K562 (cell line): ENCODE measurements around the gene TACC3. TPM values are rescaled to one million over a fixed set of nuclear protein-coding genes. Genes with fewer than 3 reads are reported as not detected.

Source experiments
- ASH1L ChIP-seq: fragments of 450-650 bp; IDR thresholded peaks from 2 replicates; pipeline ENCODE4 v1.6.1; 2018; ENCODE audit warnings: borderline replicate concordance, mild to moderate bottlenecking, low read depth; ENCODE audit not compliant: partially characterized antibody
- DEAF1 ChIP-seq: fragments of 450-650 bp; formaldehyde crosslinking; IDR thresholded peaks from 2 replicates; pipeline ENCODE4 v1.4.0; 2020; ENCODE audit warnings: mild to moderate bottlenecking, moderate library complexity
- MBD1 ChIP-seq: fragments of 250-450 bp; sonication (Bioruptor Pico); IDR thresholded peaks from 2 replicates; pipeline ENCODE4 v1.8.0; 2022; ENCODE audit warnings: inconsistent platforms
- TRIM24 ChIP-seq, 2 experiments: fragments of 450-650 bp; IDR thresholded peaks; 2 replicates each; pipeline ENCODE4 v1.6.1; 2016
- UBTF ChIP-seq, 2 experiments: IDR thresholded peaks; 2 replicates each; pipeline ENCODE4 v1.6.1; 2012; ENCODE audit warnings: improper control_type of control experiment in 2 of 2, low read depth in 2 of 2, low read length in 2 of 2, borderline replicate concordance in 1 of 2
- ZNF197 ChIP-seq: fragments of 200-800 bp; sonication (Bioruptor generic); IDR thresholded peaks from 2 replicates; pipeline ENCODE4 v1.6.1; 2016; ENCODE audit warnings: low read depth, missing genetic modification characterization, missing compliant biosample characterization
- ZNF507 ChIP-seq: conservative IDR thresholded peaks from 2 replicates; pipeline ENCODE4 v1.6.1; 2017; ENCODE audit warnings: missing genetic modification characterization, missing compliant biosample characterization
- polyA plus RNA-seq, 8 experiments: library from polyadenylated mRNA; depleted of rRNA in 4 of 8; stranded (reverse) in 5 of 8; unstranded in 3 of 8; fragments of >200 nt; fragmentation: Nextera tagmentation in 2 of 8; fragmentation: Illumina TruSeq in 1 of 8; extraction: Ambion mirVana in 2 of 8; extraction: Trizol in 1 of 8; gene quantifications; 2 replicates each; pipeline versions ENCODE4 v1.2.1 to v1.2.3, GENCODE V29; 2011 to 2014; ENCODE audit warnings: inconsistent platforms in 1 of 8, missing spikeins in 1 of 8
- total RNA-seq, 7 experiments: library from RNA; depleted of rRNA in 6 of 7; stranded (reverse); fragments of >200 nt in 6 of 7; fragmentation: Illumina TruSeq in 2 of 7; extraction: Trizol in 2 of 7; gene quantifications; 2 replicates each; pipeline versions ENCODE4 v1.2.1 to v1.2.3, GENCODE V29; 2011 to 2021; ENCODE audit warnings: low replicate concordance in 1 of 7

TACC3 gene
- total and polyA plus RNA-seq, 9 of the 15 experiments (the other 6 are each of a cell fraction or from before 2014, with no cell fraction given): 1.9 to 122 (median 55.6) TPM

- TF ChIP-seq ZNF197 (no peak), TRIM24 (IDR thresholded peaks at IDR 0.05) (no peak), ZNF507 (tag) (no peak), MBD1 (CRISPR knock-in tag) (no peak), DEAF1 (no peak), UBTF (IDR thresholded peaks at IDR 0.05; ENCODE audit: borderline replicate concordance in 1 of 2, low read depth in 2 of 2, low read length in 2 of 2) (no peak), ASH1L (no peak)
Observed at GRCh38 chr4:1790005-1790404, 68.7 kb downstream of the TACC3 start (continued).
